ENCODE data around the gene TSLP. TPM values are rescaled to one million over a fixed set of nuclear protein-coding genes. Genes with fewer than 3 reads are reported as not detected.

The TSLP gene
- total and polyA plus RNA-seq, 4 donors = 0.25 to 1.6 (median 1.4) TPM; not detected in 1

GRCh38 chr5:111122398-111122797 lies 50.9 kb downstream of the TSLP start:
- Histone ChIP-seq H3K9me3 (ENCODE audit: control insufficient read depth in 4 of 4, low read length in 3 of 4) (no peaks in the 10 kb centered on the region), H3K36me3 (ENCODE audit: control insufficient read depth in 4 of 4, insufficient read depth in 3 of 4, low read depth in 1 of 4, low read length in 3 of 4) (peaks cover 8 to 64% (median 50%) of the 10 kb centered on the region in 4 donors), H3K4me3 (ENCODE audit: low read depth in 1 of 3, low read length in 3 of 3) (no peak overlapping the region), H3K9ac (ENCODE audit: low read depth in 1 of 2, low read length in 2 of 2) (no peak overlapping the region), H3K27me3 (ENCODE audit: control insufficient read depth in 4 of 4, insufficient read depth in 4 of 4, low read length in 3 of 4) (no peaks in the 10 kb centered on the region), H3K4me1 (ENCODE audit: control insufficient read depth in 4 of 4, insufficient read depth in 4 of 4, low read length in 3 of 4) (no peaks in the 10 kb centered on the region), H3K27ac (ENCODE audit: low read depth in 1 of 2, low read length in 2 of 2) (no peak overlapping the region)
- WGBS = 98% methylated on average over 2 of the region's 2 CpGs
- TF ChIP-seq ATF3 (IDR thresholded peaks at IDR 0.05) (no peak), MAX (IDR thresholded peaks at IDR 0.05) (no peak), RXRA (IDR thresholded peaks at IDR 0.05) (no peak), ZBTB33 (IDR thresholded peaks at IDR 0.05) (no peak), RAD21 (IDR thresholded peaks at IDR 0.05) (no peak), YY1 (IDR thresholded peaks at IDR 0.05) (no peak), HNF4A (conservative IDR thresholded peaks at IDR 0.05) (no peak), REST (IDR thresholded peaks at IDR 0.05) (no peak), TAF1 (conservative IDR thresholded peaks at IDR 0.05) (no peak), NR2F2 (IDR thresholded peaks at IDR 0.05) (no peak), JUND (IDR thresholded peaks at IDR 0.05) (no peak), SP1 (IDR thresholded peaks at IDR 0.05) (no peak), FOXA1 (IDR thresholded peaks at IDR 0.05) (no peak), EGR1 (IDR thresholded peaks at IDR 0.05; ENCODE audit: low read depth in 2 of 2) (no peak), FOXA2 (IDR thresholded peaks at IDR 0.05) (no peak), CTCF (IDR thresholded peaks at IDR 0.05; ENCODE audit: low read depth, low read length, missing input control) (no peak), GABPA (IDR thresholded peaks at IDR 0.05 in 1 of 2, conservative IDR thresholded peaks at IDR 0.05 in 1 of 2) (no peak), HNF4G (IDR thresholded peaks at IDR 0.05) (no peak)
- no peak for DNase-seq (ENCODE audit: low spot score)
